ENCODE results near the gene KLF6. TPM values are rescaled to one million over a fixed set of nuclear protein-coding genes. Genes with fewer than 3 reads are reported as not detected.

The KLF6 gene
- total RNA-seq, 1 experiment from 2014 or later = 70.1 TPM

DNA sequence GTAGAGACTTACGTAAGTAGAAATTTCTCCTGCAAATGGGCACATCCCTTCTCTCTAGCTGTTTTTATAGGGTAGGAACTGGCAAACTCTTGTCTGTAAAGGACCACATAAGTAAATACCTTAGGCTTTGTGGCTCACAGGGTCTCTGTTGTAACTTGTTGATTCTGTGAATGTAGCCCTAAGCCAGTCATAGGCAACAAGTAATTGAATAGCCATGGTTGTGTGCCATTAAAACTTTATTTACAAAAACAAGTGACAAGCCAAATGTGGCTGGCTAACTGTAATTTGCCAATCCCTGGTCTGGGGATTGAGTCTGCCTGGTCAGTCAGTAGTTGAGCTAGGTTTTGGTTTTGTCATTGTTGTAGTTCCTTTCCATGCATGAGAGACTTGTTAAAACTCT is 5.3 kb upstream of the KLF6 start:
- CTCF ChIA-PET = no interaction called here
- TF ChIP-seq, protein P1, sequence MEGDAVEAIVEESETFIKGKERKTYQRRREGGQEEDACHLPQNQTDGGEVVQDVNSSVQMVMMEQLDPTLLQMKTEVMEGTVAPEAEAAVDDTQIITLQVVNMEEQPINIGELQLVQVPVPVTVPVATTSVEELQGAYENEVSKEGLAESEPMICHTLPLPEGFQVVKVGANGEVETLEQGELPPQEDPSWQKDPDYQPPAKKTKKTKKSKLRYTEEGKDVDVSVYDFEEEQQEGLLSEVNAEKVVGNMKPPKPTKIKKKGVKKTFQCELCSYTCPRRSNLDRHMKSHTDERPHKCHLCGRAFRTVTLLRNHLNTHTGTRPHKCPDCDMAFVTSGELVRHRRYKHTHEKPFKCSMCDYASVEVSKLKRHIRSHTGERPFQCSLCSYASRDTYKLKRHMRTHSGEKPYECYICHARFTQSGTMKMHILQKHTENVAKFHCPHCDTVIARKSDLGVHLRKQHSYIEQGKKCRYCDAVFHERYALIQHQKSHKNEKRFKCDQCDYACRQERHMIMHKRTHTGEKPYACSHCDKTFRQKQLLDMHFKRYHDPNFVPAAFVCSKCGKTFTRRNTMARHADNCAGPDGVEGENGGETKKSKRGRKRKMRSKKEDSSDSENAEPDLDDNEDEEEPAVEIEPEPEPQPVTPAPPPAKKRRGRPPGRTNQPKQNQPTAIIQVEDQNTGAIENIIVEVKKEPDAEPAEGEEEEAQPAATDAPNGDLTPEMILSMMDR (conservative IDR thresholded peaks at IDR 0.05; ENCODE audit: low read depth, low read length) = no peak
- TF ChIP-seq EZH2 (IDR thresholded peaks at IDR 0.05; ENCODE audit: borderline replicate concordance, low read depth, low read length, poor library complexity, severe bottlenecking) = no peak
- H3K27me3 ChIP-seq (replicated peaks; ENCODE audit: insufficient read depth, low read depth, low read length, poor library complexity) = no peaks in the 10 kb centered on the region
- H3K27ac ChIP-seq (ENCODE audit: low read depth, low read length, poor library complexity, severe bottlenecking) = no peak overlapping the region
- POLR2A ChIA-PET (ENCODE audit: low non-redundant PET) = interaction anchor here (0.5 kb wide), 1 partner anchor 126 kb away, joined by 12 read pairs; no protein-coding TSS in a partner anchor
- intact Hi-C loops (cut with micrococcal nuclease; ENCODE audit: unreplicated experiment) = no loop called here
- no peaks in the 10 kb centered on the region for H3K36me3 ChIP-seq (ENCODE audit: insufficient read depth, low read length, poor library complexity, severe bottlenecking)
- no peak for DNase-seq (ENCODE audit: low spot score)
- H3K4me3 ChIP-seq (ENCODE audit: low read depth, low read length, poor library complexity, severe bottlenecking) = no peak overlapping the region
- H3K4me1 ChIP-seq (ENCODE audit: insufficient read depth, low read length, poor library complexity, severe bottlenecking) = peaks cover 9% of the 10 kb centered on the region
- no TSS peak for BruUV-seq (replicated peaks)
- peaks cover 23% of the 10 kb centered on the region for H3K9me3 ChIP-seq (ENCODE audit: low read depth, low read length, poor library complexity, severe bottlenecking)

DNA sequence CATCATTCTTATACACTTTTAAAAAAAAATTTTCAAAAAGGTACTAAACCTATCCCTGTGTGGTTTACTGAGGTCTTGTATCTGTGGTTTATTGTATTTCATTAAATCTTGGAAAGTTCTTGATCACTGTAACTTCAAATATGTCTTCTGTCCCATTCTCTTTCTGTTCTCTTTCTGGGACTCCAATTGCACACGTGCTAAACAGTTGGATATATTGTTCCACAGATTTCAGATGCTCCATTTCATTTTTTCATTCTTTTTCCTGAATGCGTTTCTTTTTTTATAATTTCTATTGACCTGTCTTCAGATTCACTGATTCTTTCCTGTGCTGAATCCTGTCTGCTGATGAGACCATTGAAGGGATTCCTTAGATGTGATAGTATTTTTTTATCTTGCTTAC is 4.6 kb upstream of the KLF6 start:
- Histone ChIP-seq H3K4me3 (ENCODE audit: low read depth, low read length, poor library complexity, severe bottlenecking) (no peak overlapping the region), H3K27ac (ENCODE audit: low read depth, low read length, poor library complexity, severe bottlenecking) (no peak overlapping the region), H3K4me1 (ENCODE audit: insufficient read depth, low read length, poor library complexity, severe bottlenecking) (peaks cover 9% of the 10 kb centered on the region), H3K36me3 (ENCODE audit: insufficient read depth, low read length, poor library complexity, severe bottlenecking) (no peaks in the 10 kb centered on the region), H3K27me3 (replicated peaks; ENCODE audit: insufficient read depth, low read depth, low read length, poor library complexity) (no peaks in the 10 kb centered on the region), H3K9me3 (ENCODE audit: low read depth, low read length, poor library complexity, severe bottlenecking) (peaks cover 23% of the 10 kb centered on the region)
- CTCF ChIA-PET = no interaction called here
- TF ChIP-seq EZH2 (IDR thresholded peaks at IDR 0.05; ENCODE audit: borderline replicate concordance, low read depth, low read length, poor library complexity, severe bottlenecking) = no peak
- BruUV-seq (replicated peaks) = no TSS peak
- intact Hi-C loops (cut with micrococcal nuclease; ENCODE audit: unreplicated experiment) = loop anchor here (10.0 kb wide), 1 partner anchor 265 kb away; no protein-coding TSS in a partner anchor
- POLR2A ChIA-PET (ENCODE audit: low non-redundant PET) = no interaction called here
- no peak for DNase-seq (ENCODE audit: low spot score)

- H3K27me3 ChIP-seq (replicated peaks; ENCODE audit: insufficient read depth, low read depth, low read length, poor library complexity) = no peaks in the 10 kb centered on the region
- peaks cover 9% of the 10 kb centered on the region for H3K4me1 ChIP-seq (ENCODE audit: insufficient read depth, low read length, poor library complexity, severe bottlenecking)
- intact Hi-C loops (cut with micrococcal nuclease; ENCODE audit: unreplicated experiment) = loop anchor here (10.0 kb wide), 1 partner anchor 267 kb away; no protein-coding TSS in a partner anchor
- H3K27ac ChIP-seq (ENCODE audit: low read depth, low read length, poor library complexity, severe bottlenecking) = no peak overlapping the region
- no peaks in the 10 kb centered on the region for H3K36me3 ChIP-seq (ENCODE audit: insufficient read depth, low read length, poor library complexity, severe bottlenecking)
- POLR2A ChIA-PET (ENCODE audit: low non-redundant PET) = no interaction called here
- H3K4me3 ChIP-seq (ENCODE audit: low read depth, low read length, poor library complexity, severe bottlenecking) = no peak overlapping the region
- H3K9me3 ChIP-seq (ENCODE audit: low read depth, low read length, poor library complexity, severe bottlenecking) = peaks cover 15% of the 10 kb centered on the region
- no TSS peak for BruUV-seq (replicated peaks)
- CTCF ChIA-PET = no interaction called here
- no peak for TF ChIP-seq EZH2 (IDR thresholded peaks at IDR 0.05; ENCODE audit: borderline replicate concordance, low read depth, low read length, poor library complexity, severe bottlenecking)
- TF ChIP-seq, protein P1 (conservative IDR thresholded peaks at IDR 0.05; ENCODE audit: low read depth, low read length) = no peak
- no peak for DNase-seq (ENCODE audit: low spot score)
Observed at GRCh38 chr10:3787816-3788215, 2.8 kb upstream of the KLF6 start.

DNA sequence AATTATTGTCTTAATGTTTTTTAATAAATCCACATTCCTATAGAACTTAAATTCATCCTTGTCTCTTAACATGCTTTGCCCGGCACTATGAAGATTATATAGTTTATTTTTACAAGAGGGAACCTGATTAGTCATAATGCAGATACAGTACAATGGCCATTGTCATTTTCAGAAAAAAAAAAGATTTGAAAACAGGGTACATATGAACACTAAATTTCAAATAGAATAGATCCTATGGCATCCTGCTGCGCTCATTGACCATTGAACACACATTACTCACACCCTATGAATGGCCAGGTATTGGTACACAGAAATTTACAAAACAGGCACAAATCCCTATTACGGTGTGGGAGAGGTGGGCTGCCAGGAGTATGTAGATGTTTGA is 2.0 kb upstream of the KLF6 start:
- Histone ChIP-seq H3K36me3 (ENCODE audit: insufficient read depth, low read length, poor library complexity, severe bottlenecking) (peaks cover 6% of the 10 kb centered on the region), H3K4me3 (ENCODE audit: low read depth, low read length, poor library complexity, severe bottlenecking) (no peak overlapping the region), H3K27ac (ENCODE audit: low read depth, low read length, poor library complexity, severe bottlenecking) (no peak overlapping the region), H3K4me1 (ENCODE audit: insufficient read depth, low read length, poor library complexity, severe bottlenecking) (peaks cover 15% of the 10 kb centered on the region), H3K27me3 (replicated peaks; ENCODE audit: insufficient read depth, low read depth, low read length, poor library complexity) (no peaks in the 10 kb centered on the region), H3K9me3 (ENCODE audit: low read depth, low read length, poor library complexity, severe bottlenecking) (peaks cover 15% of the 10 kb centered on the region)
- no TSS peak for BruUV-seq (replicated peaks)
- TF ChIP-seq, protein P1 (conservative IDR thresholded peaks at IDR 0.05; ENCODE audit: low read depth, low read length) = no peak
- TF ChIP-seq EZH2 (IDR thresholded peaks at IDR 0.05; ENCODE audit: borderline replicate concordance, low read depth, low read length, poor library complexity, severe bottlenecking) = no peak
- DNase-seq (ENCODE audit: low spot score) = no peak
- POLR2A ChIA-PET (ENCODE audit: low non-redundant PET) = no interaction called here
- intact Hi-C loops (cut with micrococcal nuclease; ENCODE audit: unreplicated experiment) = loop anchor here (10.0 kb wide), 1 partner anchor 268 kb away; no protein-coding TSS in a partner anchor
- CTCF ChIA-PET = no interaction called here

Measured in A673 (cell line).